Left lobe of liver (tissue), 2 donors: ENCODE data around the gene NPB. TPM values are rescaled to one million over a fixed set of nuclear protein-coding genes. Genes with fewer than 3 reads are reported as not detected.

Experiments used
- ATAC-seq: fragments of 200-7000 bp; cut with Tn5 transposase; one replicate; pipeline ENCODE4 v1.9.1; 2020; ENCODE audit warnings: mild to moderate bottlenecking, moderate library complexity
- DNase-seq: peaks from one replicate; pipeline ENCODE4 v3.0.0-alpha.2; 2020; ENCODE audit warnings: low spot score
- total RNA-seq: library from RNA; stranded (reverse); gene quantifications from one replicate; pipeline ENCODE4 v1.2.1, GENCODE V29; 2021
- donor health status: DM: no; HTN: no; CAD: no; lungs with moderate emphysema.
- donor health status: DM: no; HTN: yes; CAD: no.

Gene NPB
- total RNA-seq, 1 donor from 2014 or later = 0.13 TPM

DNA sequence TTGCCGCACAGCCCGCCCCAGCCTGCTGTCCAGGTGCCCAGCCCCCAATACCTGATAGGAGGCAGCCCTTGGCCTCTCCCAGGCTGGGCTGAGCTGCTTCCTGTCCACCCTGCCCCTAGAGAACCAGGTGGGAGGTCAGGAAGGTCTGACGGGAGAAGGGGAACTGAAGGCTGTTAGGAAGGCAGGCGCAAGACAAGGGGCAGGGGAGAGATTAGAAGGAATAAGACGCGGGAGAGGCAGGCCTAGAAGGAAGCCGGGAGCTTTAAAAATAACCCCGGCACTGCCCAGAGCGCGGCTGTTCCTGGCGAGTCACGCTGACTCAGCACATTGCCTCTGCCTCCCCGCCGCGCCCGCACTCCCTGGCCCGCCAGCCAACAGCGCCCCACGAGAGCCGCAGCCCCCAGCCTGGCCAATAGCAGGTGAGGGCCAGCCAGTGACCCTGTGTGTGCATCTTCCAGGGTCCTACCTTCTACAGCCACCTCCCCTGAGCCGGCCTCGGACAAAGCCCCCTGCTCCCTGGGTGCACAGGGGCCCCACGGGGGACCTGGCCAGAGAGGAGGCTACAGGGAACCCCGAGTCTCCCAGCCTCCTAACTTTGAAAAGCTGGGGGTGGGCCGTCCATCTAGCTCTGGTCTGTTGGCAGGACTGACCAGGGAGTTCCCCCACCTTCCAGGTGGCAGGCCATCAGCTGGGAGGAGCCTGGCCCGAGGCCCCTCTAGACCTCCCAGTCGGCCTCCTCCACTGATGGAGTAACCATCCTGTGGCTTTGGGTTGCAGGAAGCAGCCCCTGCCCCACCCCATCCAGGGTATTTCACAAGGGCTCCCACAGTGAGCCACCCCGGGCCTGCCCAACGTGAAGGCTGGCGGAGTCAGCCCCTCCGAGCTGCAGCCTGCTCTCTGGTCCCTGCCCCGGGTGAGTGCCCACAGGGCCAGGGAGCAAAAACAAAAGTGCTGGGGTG, 21.5 kb downstream of the NPB start:
- ATAC-seq = peak; percentile 40
- peak; percentile 76 for DNase-seq

DNA sequence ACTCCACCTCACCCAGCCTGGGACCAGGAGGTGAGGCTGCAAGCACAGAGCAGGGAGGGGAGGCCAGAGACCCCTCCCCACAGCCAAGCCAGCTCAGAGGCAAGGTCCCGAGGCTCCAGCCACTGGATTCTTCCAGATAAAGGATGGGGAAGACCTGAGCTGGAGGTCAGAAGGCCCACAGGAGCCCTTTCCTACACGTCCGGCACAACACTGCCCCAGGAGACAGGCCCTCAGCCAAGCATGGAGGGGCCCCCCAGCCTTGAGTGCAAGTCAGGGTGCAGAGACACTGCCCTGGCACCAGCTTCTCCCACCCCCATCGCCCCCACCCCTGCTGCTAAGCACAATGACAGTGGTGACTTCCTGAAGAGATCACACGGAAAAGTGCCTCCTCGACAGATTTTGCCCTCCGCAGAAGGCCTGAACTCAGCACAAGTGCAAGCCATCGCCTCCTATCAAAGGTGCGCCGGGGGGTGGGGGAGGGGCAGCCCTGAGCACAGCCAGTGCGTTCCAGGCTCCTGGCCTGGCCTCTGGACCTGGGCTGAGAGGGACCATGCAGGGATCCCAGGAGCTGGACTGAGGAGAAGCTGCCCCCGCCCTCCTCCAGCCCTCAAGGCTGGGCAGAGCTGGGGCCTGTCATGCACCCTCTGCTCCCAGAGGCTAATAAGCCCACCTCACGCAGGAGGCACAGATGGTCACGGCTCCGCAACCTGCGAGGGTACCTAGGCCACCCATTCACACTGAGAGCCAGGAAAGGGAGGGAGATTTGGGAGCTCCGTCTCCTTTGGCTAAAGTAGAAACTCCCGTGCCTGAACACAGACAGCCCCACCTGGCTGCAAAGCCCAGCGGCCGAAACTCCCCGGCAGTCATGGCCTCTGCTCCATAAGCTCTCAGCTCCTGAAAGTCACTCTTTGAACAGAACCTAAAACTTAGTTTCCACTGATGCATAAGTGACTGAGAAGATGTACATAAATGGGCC, 22.8 kb downstream of the NPB start:
- DNase-seq (peak; percentile 82), ATAC-seq (peak; percentile 55)

DNA sequence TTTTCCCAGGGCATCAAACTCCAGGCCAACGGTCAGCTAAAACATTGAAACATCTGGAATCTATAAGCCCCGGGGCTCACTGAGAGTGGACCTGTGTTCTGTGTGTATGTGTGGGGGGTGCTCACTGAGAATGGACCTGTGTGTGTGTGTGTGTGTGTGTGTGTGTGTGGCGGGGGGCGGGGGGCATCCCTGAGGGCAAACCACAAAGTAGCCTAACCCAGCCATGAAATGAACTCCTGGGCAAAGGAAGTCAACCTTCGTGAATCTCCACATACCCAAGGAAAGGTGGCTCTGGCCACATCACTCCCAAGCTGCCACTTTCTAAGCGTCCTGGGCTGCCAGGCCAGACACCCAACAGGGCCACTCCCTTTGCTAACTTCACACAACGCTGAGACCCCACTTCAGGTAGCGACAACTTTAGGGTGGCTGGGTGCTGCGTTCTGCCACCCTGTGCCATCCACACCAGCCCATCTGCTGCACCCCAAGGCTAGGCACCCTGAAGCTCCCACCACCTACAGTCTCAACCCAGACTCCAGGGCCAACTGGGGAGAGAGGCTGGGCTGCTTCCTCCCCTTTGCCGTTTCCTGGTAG, 23.9 kb downstream of the NPB start:
- ATAC-seq (no peak), DNase-seq (no peak)

DNA sequence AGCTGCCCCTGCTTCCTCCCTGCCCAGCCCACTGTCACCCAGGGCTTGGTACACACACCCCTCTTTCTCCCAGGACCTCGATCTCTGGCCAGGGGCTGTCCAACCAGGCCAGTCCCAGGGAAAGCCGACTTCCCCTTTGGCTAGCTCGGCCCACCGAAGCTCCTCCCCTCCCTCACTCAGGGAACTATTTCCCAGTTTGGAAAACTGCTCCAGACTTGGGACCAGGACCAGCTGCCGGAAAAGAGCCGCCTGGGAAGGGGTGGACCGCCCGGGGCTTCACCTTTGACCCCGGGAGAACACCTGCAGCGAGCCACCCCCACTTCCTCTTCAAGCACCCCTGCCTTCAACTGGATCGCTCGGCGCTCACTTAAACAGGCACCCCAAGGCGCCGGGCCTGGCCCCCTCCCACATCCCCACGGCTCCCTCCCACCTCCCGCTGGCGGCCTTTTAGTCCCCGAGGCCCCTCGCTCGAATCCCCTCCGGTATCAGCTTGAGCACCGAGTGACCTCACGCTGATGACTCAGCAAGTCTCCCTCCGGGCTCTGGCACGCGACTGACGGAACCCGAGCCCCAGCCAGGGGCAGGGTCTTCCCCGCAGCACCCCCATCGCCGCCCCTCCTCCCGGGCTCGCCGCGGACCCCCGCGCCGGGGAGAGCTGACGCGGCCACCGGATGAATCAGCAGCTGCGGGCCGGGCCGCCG, 24.6 kb downstream of the NPB start:
- DNase-seq (peak; percentile 91), ATAC-seq (peak; percentile 63)

DNA sequence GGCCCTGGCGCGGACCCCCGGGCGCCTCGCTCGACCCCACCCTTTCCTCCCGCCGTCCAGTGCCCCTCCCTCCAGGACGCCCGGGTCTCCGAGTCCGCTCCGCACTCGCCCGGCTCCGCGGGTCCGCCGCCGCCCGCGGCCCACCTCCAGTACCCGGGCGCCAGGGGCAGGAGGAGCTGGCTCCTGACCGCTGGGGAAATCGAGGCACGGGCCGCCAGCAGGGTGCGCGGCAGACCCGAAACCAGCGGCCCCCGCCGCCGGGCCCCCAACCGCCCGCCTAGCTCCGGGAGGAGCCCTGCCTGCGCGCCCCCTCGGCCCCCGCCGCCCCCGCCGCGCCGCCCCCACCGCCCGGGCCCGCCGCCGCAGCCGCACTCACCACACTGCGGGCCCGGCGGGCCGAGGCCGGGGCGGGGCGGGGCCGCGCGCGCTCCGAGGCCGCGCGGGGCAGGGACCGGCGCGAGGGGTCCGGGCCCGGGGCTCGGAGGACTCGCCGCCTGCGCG, 25.2 kb downstream of the NPB start:
- no peak for DNase-seq
- no peak for ATAC-seq

DNA sequence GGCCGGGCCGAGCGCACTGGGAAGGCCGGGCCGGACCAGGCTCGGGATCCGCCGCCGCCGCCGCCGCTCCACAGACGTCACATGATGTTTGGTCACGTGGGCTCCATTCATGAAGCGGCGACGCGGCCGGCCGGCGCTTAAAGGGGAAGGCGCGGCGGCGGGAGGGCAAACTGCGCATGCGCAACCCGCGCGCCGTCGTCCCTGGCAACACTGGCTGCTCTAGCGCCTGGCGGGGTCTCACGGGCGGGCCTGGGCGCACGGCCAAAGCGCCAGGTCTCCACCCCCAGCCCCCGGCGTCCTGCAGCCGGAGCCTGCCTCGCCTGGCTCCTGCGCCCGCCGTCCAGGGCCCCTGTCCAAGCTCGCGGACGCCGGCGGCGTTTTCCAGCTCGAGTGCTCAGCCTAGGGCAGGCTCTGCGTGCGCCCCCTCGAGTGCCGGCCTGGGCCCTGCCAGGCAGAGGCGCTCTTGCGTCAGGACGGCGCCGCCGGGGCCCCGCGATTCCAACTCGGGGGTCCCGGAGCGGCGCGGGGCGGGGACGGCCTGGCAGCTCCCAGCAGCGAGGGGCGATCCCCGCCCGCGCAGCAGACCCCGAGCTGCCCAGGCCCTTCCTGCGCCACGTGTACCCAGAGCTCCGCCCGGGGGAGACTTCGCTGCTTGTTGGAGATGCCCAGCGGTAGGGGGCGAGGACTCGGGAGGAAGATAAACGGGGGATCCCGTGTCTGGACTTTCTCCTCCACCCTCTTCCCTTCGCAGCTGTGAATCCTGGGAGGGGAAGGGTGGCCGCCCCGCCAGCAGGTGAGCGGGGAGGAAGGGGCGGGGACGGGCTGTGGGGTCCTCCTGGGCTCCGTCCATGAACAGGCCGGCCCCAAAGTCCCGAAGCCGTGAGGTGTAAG, 25.9 kb downstream of the NPB start, which contains the start of gene MAFG:
MAFG (minus strand) TSS at position 83 of the 891 bp plus-strand sequence. CDS start 4,550 bp downstream, outside the sequence.
- peak; percentile 20 for ATAC-seq
- peak; percentile 92 for DNase-seq

DNA sequence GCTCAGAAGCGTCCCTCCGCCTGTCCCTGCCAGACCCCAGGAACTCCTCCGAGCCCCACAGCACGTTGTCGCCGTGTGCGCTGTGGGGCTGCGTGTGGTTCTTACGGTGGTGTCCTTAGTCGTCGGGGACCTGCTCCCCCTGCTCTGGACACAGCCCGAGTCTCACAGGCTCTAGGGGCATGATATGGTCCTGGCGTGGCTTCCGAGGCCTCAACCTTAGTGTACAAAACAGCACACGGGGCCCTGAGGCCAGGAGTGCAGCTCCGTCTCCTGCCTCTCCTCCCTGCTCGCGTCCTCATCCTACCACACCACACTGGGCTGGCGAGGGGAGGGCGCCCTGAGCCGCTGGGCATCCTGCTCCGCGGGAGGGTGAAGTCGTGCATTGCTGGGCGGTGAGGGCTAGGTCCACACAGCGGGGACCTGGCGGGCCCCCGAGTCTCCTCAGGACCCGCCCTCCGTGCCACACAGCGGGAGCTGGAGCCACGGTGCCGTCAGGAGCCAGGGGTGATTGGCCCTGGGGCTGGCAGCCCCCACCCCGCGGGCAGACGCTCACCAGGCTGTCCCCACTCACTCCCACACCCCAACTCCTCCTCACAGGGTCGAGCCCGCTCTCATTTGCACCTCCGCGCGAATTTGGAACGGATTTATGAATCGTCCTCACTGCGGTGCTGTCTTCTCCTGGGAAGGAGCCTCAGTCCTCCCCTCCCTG, 26.7 kb downstream of the NPB start:
- DNase-seq (no peak), ATAC-seq (no peak)

DNA sequence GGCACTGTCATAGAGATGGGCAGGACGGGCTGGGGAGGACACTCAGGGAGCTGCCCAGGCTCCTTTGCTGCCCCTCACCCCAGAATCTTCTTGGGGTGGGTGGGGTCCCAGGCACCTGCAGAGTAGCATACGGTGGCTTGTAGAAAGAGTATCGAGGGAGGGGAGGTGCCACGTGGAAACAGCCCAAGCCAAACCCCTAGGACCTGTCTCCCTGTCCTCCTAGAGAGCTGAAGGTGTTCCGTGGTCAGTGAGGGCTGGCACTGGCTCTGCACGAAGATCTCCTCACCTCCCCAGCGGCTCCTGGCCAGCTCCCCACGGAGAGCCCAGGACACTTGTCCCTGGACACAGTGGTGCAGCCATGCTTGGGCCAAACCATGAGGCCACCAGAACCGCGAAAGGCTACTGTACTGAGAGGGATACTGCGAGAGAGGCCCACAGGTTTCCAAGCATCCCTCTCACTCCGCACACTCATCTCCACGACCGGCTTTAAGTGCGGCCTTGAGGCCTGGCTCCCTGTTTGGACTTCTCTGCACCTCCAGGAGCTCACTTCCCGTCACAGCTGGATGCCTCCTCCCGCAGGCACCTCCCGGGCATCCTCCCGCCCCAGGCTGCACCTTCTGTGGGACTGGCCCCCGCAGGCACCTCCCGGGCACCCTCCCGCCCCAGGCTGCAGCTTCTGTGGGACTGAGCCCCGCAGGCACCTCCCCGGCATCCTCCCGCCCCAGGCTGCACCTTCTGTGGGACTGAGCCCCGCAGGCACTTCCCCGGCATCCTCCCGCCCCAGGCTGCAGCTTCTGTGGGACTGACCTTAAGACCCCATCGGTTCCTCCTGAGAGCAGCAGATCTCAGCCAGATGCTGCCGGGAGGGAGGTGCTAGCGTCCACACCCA, 27.5 kb downstream of the NPB start:
- DNase-seq = no peak

DNA sequence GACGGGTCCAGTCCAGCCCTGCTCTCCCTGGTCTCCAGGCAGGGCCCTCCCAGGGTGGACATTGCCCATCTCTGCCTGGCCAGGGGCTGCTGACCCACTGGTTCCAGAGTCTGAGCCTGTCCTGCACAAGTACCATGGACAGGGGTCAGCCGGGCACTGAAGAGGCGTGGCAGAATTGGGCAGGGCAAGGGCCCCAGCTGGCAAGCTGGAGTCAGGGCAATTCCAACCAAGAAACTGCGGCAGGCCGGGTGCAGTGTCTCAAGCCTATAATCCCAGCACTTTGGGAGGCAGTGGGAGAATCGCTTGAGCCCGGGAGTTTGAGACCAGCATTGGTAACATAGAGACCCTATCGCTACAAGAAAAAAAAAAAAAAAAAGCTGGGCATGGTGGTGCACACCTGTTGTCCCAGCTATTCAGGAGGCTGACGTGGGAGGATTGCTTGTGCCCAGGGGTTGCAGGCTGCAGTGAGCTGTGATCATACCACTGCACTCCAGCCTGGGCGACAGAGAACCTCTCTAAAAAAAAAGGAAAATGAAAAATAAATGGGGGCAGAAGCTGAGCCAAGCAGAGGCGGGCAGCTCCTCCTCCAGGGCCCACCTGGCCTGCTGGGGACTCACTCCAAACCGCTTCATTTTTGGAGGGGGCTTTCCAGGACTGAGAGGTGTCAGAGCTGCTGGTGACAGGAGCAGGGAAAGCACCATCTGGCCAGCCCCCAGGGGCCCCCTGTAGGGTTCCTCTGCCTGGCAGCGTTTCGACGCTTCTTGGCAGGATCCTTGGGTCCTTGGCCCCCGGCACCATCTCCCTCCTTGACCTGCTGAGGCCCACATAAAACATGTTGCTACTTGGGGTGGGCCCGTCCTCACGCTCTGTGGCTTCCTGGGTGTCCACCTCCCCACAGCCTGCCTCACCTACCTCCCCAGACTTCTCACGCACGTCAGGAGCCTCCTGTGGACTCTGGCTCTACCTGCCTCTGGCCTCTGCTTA, 28.4 kb downstream of the NPB start:
- DNase-seq = peak; percentile 80
- ATAC-seq = peak; percentile 52

More for the DNA sequence above, 27.5 kb downstream of the NPB start:
- ATAC-seq = no peak

DNA sequence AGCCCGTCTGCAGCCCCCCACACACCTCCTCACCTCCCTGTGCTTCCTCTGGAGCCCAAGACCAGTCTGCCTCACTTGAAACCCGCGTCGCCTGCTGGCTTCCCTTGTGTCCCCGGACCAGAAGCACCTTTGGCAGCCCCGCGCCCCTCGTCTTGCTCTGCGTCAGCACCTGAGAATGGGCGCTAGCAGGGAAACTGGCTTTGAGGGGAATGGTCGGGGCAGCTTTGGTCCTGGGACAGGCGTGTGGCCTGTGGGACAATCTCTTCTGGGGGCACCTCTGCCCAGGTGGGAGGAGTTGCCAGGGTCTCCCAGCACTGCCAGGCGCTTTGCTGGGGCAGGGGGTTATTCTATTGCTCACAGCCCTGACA, 29.1 kb downstream of the NPB start:
- no peak for ATAC-seq
- DNase-seq = no peak

DNA sequence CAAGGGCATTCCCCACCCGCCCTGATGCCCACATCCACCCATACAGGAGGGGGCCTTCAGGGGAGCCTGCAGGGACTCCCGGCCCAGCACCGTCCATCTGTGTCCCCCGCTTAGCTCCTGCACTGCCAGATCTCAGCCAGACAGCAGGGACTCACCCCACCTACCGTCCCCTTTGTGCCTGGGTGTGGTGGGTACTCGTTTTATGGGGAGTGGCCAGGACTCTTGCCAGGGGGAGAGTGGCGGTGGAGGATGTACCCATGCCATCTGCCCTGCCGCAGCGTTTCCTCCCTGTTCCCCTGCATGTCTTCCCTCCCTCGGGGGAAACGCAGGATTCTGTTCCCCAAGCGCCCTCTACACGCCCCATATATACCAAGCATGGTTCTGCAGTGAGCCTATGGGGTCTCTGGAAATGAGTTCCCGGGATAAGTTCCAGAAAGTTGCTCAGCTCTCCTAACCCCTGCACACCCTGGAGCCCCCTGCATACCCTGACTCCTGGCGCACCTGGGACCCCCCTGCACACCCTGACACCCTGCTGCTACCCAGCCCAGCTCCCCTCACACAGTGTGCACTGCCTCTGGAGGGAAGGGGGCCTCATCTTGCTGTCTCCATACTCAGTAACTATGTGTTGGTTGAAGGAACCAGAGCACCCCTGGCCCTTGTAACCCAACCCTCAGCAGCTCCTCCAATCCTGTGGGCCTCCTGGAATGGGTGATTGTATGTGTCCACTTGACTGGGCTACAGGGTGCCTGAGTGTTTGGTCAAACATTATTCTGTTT, 29.7 kb downstream of the NPB start:
- ATAC-seq = no peak

DNA sequence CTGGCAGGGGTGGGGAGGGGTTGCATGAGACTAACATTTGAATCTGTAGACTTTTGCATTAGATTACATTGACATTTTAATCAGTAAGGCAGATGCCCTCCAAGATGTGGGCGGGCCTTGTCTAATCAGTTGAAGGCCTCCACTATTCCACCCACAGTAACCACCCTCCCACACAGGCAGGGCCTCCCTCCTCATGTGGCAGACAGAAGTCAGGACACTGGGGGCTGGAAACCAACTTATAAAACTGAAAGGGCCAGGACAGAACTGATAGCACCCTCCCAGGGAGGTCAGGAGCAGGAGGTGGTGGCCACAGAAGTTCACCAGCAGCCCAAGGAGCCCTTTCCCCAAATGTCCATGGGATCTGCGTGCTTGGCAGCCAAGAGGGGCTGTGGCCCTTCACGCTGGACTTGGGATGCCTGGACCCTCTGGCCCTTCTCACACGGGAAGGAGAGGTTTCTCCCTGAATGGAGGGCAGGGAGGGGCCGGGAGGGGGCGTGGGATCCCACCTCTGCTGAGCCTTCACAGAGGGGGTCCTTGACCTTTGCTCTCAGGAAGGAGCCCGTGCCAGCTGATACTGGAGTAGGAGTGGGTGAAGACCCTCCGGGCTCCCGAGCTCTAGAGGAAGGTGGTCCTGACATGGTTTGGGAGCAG, 30.4 kb downstream of the NPB start:
- DNase-seq = no peak
- no peak for ATAC-seq

More for the DNA sequence above, 29.7 kb downstream of the NPB start:
- no peak for DNase-seq

DNA sequence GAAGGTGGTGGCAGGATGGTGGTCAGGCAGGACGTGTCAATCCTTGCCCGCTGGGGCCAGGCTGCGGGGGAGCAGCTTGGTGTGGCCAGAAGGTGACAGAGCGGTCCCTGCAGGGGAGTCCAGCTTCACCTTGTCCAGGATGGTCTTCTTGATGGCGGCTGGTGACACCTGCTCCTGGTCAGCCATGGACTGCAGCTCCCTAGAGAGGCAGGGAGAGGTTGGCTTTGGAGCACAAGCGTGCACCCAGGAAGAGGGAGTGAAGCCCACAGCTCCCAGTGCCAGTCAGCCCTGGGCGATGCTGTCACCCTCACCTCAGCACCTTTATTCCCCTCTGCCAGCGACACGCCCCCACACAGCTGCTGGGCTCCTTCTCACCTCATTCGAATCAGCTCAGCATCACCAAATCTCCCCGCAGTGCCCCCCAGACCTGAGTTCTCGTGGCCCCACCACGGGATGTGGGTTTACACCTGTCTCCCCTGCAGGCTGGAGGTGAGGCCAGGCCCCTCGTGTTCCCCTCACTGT, 31.2 kb downstream of the NPB start:
- no peak for DNase-seq
- no peak for ATAC-seq

DNA sequence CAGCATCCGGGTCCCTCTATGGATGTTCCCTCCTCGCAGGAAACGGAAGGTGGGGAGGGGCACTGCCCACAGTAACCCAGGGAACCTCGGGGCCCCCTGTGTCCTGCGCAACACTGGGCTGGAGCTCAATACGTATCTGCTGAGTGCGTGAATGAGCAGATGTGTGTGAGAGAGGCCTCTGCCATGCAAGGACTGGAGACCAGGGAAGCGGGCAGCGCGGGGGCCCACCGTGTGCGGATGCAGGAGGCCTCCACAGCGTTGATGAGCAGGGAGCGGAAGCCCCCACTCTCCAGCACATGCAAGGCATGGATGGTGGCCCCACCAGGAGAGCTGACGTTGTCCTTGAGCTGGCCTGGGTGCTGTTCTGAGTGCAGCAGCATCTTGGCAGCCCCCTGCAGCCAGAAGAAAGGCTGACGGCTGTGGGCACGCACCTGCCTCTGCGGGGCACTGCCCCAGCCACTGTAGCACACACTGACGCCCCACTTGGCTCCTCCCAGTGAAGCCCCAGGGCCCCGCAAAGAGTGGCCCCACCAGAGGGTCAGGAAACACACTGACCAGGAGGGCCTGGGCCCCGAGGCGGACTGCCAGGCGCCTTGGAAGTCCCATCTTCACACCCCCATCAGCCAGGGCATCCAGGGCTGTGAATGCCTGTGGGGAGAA, 32.2 kb downstream of the NPB start:
- ATAC-seq = no peak
- DNase-seq = no peak
